GM12801 (cell line): ENCODE measurements around the gene AK9.

Experiments used
- TF ChIP-seq, protein P1 (sequence below): IDR thresholded peaks from one replicate; pipeline ENCODE4 v1.5.1; 2011; ENCODE audit warnings: control low read depth; ENCODE audit not compliant: insufficient read length; ENCODE audit errors: extremely low read depth

AK9 gene

DNA sequence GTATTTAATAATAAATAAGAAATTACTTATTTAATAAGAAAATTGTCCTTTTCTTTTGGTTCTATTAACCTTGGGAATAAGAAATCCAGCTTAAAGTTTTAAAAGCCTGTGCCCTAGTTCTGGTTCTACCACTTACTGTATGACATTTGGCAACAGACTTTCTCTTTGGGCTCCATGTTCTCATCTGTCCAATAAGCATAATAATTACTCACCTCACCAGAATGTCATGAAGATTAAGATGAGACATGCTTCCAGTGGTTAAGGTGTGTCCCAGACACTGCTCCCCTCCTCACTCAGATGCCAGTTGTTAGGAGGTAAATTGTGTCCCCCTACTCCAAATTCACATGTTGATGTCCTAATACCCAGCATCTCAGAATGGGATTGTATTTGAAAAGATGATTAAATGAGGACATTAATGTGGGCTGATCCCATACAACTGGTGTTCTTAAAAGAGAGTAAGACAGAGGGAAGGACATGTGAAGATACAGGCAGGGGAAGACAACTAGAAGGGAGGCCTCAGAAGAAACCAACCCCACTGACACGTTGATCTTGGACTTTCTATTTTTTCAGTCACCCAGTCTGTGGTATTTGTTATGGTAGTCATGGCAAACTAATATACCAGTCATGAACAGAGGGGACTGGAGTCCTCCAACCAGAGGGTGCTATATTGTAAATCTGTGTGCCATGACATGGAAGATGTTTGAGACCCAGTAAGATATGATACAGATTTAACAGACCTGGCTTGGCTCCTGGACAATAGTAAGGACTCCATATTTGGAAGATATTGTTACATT lies 229.1 kb downstream of the AK9 start:
- TF ChIP-seq, protein P1, sequence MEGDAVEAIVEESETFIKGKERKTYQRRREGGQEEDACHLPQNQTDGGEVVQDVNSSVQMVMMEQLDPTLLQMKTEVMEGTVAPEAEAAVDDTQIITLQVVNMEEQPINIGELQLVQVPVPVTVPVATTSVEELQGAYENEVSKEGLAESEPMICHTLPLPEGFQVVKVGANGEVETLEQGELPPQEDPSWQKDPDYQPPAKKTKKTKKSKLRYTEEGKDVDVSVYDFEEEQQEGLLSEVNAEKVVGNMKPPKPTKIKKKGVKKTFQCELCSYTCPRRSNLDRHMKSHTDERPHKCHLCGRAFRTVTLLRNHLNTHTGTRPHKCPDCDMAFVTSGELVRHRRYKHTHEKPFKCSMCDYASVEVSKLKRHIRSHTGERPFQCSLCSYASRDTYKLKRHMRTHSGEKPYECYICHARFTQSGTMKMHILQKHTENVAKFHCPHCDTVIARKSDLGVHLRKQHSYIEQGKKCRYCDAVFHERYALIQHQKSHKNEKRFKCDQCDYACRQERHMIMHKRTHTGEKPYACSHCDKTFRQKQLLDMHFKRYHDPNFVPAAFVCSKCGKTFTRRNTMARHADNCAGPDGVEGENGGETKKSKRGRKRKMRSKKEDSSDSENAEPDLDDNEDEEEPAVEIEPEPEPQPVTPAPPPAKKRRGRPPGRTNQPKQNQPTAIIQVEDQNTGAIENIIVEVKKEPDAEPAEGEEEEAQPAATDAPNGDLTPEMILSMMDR, result no peak

DNA sequence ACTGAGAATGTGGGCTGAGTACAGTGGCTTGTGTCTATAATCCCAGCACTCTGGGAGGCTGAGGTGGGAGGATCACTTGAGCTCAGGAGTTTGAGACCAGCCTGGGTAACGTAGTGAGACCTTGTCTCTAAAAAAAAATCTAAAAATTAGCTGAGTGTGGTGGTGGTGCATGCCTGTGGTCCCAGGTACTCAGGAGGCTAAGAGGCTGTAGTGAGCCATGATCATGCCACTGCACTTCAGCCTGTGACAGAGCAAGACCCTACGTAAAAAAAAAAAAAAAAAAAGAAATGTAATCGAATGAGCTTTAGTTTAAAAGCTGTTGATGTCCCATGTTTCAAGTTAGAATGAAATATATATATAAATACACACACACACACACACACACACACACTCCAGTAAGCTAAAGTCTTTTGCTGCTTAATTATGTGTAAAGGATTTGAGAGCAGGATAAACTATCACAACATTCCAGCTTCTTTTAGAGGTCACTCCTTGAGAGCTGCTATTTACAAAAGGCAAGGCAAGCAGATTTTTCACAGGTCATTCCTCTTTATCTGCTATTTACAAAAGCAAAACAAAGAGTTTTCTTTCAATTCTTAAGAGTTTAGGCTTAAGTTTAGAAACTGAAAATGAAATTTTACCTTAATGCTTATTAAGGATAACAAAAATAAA lies 230.7 kb downstream of the AK9 start:
- TF ChIP-seq, protein P1, result no peak

GRCh38 chr6:109458774-109459531 lies 232.0 kb downstream of the AK9 start:
- TF ChIP-seq, protein P1, result no peak

DNA sequence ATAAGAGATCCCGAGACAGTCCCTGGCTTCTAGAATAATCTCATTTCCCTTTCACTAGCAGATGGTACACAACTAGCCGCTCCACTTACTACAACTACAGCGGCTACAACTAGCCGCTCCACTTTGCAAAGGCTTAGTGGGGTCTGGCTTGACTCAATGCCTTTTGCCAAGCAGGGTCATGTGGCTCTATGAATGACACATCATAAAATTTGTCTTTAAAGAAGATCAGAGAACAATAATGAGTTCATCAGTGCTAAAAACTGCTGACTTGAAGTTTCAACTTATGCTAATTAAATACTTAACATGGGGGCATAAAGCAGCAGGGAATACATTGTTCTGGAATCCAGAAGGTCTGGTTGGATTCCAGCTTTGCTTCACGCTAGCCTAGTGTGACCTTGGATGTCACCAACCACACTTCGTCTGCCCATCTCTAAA lies 233.4 kb downstream of the AK9 start:
- TF ChIP-seq, protein P1, result no peak

DNA sequence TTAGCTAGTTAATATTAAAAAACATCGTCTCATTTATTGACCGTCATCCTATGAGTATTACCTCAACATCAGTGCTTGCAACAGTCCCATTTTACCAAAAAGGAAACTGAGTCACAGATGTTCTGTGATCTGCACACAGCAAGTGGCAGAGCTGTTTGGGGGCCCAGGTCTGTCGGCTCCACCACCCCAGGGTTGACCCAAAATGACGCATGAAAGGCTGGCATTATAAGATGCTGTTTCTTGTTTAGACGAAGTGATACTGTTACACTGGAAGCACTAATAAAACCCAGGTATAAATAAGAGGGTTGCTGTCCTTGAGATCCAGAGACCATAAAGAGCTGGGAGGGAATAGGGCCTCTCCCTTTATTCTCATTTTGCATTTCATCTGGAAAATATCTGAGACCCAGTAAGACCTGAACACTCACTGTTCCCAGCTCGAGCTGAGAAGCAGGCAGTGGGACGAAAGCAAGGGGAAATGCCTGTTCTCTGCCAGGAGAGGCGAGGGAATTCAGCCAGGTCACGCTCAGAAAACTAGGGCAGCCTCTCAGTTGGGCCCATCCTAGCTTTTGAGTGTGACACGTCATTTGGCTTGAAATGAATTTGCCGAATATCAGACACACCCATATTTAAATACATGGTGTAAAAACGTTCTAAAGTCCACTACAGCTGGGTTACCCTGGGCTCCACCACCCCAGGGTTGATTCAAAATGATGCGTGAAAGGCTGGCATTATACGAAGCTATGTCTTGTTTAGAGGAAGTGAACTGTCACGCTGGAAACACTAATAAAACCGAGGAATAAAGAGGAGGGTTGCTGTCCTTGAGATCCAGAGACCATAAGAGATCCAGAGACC lies 234.1 kb downstream of the AK9 start:
- TF ChIP-seq, protein P1, result no peak

DNA sequence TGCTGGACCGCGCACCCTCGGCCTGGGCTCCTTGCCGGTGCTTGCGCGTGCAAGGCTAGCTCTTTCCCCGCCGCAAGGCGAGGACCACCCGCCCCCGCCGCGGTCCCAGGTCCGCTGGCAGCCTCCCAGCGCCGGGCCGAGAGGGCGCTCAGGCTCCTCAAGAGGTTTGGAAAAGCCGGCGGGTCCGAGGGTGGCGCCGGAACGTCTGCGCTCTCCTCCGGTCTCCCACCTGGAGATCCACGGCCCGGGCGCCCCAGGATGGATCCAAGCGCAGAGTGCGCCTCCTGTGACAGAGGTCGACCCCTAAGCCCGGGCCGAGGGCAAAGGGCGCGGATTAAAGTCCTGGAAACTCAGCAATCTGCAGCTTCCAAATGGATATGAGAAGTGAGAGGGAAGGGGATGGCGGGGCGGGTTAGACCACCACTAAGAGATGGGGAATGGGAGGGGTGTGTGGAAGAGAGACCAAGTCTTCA lies 234.9 kb downstream of the AK9 start:
- TF ChIP-seq, protein P1, result no peak
